GM18873 (cell line): ENCODE results near the gene LAMA2.

ENCODE experiments used
- ATAC-seq: cut with Tn5 transposase; IDR thresholded peaks from one replicate; pipeline ENCODE4 v1.9.1; 2021; ENCODE audit warnings: mild to moderate bottlenecking, moderate library complexity, moderate number of reproducible peaks; ENCODE audit not compliant: unreplicated experiment, low FRiP score

Gene LAMA2

DNA sequence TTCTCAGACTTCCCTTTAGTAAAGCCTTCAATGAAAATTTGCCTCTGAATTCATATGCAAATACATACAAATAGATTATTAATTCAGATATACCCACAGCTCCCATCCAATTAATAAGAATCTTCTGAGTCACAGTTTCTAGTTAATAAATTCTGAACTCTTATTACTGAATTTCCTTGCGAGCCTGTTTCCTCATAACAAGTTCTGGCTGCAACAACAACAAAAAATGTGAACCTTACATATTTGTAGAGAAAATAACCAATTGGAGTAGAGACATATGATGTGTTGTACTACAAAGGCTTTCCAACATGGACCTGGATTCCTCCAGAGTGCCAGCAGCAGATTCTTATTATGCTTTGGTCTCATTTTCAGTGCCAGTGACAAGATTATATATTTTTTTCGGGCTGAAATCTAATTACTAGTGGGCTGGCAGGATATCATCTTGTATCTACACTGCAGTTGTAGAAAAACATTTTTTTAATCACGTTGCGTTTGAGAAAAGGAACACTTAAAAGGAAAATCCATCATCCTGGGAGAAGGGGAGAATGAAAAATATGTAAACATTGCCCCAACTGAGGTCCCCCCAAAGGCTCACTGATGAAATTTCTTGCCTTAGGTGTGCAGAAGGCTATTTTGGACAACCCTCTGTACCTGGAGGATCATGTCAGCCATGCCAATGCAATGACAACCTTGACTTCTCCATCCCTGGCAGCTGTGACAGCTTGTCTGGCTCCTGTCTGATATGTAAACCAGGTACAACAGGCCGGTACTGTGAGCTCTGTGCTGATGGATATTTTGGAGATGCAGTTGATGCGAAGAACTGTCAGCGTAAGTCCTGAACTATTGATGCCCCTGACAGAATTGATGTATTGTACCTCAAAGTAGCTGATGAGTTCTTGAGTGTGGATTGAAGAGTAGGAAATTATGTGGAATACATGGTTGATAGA is 404.6 kb downstream of the LAMA2 start:
- ATAC-seq: no peak

DNA sequence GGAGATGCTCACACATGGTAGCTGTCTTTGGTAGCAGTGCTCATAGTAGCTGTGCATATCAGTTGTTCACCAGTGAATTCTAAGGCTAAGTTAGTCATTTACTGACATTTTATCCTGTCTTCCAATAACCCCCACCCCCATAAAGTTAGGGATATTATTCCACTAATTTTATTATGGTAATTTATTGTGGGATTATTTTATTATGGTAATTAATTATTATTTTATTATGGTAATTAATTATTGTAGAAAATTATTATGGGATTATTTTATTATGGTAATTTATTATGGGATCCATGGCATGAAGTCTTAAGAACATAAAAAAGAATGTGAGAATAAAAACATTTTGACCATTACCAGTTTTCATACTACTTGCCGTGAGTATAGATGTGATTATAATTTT is 406.5 kb downstream of the LAMA2 start:
- ATAC-seq: no peak

DNA sequence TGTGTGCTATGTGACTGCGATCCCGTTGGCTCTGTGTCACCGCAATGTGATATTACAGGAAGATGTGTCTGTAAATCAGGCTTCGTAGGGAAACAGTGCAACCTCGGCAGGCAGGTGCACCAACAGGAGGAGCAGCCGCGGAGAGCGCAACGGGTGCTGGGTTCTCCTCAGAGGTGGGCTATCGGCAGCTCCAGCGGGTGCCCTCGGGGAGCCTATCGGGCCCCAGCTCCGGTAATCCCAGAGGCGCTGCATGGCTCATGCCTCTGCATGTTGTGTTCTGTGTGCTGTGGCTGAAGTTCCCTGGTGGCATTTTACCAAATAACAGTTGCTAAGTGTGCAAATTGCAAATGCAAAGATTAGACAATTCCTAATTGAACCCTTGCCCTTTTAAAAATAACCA is 409.9 kb downstream of the LAMA2 start:
- no peak for ATAC-seq

DNA sequence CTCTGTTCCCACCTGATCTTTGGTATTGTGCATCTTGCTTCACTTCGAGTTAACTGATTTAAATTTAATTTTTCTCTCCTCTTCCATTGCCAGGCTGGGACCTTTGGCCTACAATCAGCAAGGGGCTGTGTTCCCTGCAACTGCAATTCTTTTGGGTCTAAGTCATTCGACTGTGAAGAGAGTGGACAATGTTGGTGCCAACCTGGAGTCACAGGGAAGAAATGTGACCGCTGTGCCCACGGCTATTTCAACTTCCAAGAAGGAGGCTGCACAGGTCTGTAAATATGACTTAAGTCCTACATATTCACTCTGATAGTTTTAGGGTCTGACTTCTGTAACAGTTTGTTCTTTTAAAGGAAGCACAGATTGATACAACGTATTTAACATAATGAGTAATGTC is 414.7 kb downstream of the LAMA2 start:
- no peak for ATAC-seq

DNA sequence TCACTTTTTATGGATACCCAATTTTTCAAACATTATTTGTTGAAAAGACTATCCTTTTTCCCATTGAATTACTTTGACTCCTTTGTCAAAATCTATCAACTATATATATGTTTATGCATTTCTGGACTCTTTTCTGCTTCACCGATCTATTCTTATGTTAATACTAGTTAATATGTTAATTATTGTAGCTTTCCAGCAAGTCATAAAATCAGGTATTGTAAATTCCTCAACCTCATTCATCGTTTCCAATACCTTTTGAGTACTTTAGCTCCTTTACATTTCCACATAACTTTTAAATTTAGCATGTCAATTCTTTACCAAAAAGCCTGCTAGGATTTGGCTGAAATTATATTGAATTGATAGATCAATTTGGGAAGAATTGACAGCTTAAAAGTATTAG is 419.7 kb downstream of the LAMA2 start:
- no peak for ATAC-seq

DNA sequence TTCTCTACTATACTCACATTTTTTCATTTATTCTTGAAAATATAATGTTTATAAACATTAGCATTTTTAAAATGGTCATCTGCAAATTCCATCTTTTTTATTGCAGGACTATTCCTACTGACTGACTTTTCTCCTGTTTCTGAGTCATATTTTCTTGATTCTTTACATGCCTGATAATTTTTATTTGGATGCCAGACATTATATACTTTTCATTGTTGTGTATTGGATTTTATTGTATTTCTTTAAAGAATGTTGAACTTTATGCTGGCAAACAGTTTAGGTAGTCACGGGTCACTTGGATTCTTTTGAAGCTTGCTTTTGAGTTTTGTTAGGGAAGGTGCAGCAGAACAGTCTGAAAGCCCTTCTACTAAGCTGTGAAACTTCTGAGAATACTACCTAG is 423.9 kb downstream of the LAMA2 start:
- ATAC-seq: no peak

DNA sequence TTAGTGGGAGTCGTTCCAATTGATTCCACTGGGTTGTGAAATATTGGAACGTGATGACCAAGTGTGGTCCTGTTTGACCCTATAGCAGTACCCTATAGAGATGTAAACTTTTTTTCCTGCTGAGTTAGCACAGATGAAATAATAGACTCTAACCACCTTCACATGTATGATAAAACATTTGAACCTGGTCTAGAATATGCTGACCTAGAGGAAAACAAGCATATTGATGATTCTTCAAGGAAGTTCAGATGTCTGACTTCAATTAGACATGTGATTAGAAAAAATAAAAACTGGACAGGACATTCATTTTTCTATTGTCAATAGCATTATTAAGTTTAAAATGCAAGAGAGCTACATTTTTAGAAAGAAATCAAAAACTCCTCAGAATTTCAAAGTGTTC is 424.9 kb downstream of the LAMA2 start:
- no peak for ATAC-seq

DNA sequence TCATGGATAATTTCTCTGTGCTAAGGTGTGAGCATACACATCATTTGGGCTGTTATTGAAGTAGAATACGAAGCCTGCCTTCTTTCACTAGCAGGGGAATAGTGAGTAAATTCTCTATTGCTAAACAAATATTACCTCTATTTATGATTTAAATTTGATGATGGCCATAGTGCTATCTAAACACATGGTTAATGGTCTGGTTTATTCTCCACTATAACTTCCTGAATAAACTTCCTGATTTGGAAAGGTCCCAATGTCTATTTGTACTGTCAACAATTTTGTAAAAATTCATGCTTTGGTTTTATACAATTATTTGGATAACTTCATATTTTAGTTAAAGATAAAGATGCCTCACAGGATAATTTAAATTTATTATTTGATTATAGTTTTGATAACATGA is 426.2 kb downstream of the LAMA2 start:
- ATAC-seq: no peak

DNA sequence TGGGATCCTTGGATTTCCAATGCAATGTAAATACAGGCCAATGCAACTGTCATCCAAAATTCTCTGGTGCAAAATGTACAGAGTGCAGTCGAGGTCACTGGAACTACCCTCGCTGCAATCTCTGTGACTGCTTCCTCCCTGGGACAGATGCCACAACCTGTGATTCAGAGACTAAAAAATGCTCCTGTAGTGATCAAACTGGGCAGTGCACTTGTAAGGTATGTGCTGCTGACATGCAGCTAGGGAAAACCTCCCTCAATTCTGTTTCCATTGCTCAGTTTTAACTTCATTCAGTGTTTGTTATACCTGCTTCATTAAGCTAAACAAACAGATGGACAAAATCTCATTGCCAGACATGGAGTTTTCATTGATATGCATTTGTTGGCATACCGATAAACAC is 429.9 kb downstream of the LAMA2 start:
- no peak for ATAC-seq

DNA sequence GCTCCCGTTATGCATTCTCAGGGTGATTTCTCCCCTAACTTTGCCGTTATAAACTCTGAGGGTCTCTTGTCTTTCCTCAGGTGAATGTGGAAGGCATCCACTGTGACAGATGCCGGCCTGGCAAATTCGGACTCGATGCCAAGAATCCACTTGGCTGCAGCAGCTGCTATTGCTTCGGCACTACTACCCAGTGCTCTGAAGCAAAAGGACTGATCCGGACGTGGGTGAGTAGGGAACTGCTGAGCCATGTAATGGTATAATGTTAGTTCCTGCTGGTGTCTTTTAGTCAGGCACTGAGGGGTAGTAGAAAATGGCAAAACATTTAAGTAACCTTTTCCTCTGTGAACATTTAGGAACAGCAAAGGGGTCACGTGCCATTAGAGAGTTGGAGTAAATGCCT is 431.6 kb downstream of the LAMA2 start:
- no peak for ATAC-seq

DNA sequence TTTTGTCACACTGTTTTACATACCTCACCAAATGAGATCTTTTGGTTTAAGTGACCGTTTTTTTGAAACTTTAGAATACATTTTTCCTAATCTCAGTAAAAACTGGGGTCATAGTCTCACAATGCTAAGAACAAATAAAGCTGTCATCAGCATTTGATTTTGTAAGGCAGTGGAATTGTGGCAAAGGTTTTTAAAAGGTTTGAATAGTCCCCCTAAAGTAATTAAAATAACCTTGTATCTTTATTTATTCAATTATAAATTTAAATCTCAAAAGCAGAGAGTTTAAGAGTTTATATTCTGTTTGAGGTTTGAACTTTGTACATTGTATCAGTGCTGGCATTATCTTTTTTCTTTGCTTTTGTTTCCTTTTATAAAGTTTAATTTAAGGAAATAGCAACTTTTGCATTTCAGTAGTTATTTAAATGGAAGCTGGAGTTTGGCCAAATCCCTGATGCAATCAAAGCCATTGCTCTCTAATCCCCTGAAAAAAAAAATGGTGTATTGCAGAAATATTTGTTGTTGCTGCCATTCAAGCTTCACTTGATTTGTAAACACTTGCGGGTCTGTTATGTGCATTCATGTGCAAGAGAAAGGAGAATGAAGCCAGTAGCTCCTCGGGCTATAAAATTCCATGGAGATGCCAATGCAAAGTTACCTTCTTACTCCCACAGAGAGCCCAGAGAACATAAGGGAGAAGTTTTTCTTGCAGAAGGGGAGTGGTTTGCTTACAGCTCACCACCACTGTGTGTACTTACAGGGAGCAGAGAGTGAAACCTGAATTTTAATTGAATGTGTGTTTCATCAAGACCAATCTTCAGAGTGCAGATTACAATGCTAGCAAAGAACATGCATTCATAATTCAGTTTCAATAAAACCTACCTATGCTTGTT is 435.2 kb downstream of the LAMA2 start:
- ATAC-seq: no peak

DNA sequence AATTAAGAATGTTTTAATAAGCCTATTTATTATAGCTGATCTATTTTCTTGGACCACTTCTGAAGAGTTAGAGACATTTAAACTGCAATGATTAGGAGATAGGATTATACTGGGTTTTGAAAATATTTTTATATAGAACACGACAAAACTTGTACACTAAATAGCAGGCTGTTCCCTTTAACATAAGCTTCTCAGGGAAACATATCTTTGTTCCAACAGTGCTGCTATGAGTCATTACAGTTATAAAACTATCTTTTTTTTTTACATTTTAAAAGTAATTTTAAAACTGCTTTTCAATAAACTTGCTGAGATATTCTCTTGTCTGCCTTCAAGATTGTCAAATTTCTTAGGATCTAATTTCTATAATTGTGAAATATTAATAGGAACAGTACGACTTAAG is 438.0 kb downstream of the LAMA2 start:
- ATAC-seq: no peak

DNA sequence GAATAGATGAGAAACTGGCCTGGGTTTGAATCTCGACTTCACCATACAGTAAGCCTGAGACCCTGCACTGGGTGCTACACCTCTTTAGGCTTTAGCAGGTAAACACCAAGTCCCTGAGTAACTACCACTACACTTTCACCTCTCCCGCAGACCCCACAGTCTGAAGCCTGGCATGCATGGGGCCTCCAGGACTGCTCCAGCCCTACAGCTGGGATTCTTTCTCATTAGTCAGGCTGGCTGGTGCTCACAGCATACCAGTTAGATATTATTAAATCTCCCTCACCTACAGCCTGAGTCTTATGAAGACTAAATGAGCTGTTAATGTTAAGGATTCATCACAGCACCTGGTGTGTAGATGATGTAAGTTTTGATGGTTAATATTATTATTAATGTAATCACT is 438.4 kb downstream of the LAMA2 start:
- ATAC-seq: no peak

DNA sequence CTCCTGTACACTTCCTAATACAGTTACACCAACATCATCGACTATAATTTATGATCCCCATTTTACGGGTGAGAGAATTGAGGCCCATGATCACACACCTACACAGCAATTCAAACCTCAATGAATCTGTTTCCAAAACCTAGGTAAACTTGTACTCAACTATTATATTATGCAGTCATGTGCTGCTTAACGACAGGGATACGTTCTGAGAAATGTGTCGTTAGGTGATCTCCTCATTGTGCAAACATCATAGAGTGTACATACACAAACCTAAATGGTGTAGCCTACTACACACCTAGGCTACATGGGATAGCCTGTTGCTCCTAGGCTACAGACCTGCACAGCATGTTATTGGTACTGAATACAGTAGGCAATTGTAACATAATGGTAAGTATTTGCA is 441.4 kb downstream of the LAMA2 start:
- no peak for ATAC-seq

DNA sequence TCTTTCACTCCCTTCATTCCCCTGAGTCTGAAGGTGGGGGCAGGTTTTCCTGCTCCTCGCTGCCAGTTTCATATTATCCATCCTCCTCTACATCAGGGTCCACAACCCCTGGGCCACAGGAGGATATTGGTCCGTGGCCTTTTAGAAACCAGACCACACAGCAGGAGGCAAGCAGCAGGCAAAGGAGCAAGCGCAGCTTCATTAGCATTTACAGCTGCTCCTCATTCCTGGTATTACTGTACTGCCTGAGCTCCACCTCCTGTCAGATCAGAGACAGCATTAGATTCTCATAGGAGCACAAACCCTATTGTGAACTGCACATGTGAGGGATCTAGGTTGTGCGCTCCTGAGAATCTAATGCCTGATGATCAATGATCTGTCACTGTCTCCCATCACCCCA is 446.7 kb downstream of the LAMA2 start:
- ATAC-seq: no peak

DNA sequence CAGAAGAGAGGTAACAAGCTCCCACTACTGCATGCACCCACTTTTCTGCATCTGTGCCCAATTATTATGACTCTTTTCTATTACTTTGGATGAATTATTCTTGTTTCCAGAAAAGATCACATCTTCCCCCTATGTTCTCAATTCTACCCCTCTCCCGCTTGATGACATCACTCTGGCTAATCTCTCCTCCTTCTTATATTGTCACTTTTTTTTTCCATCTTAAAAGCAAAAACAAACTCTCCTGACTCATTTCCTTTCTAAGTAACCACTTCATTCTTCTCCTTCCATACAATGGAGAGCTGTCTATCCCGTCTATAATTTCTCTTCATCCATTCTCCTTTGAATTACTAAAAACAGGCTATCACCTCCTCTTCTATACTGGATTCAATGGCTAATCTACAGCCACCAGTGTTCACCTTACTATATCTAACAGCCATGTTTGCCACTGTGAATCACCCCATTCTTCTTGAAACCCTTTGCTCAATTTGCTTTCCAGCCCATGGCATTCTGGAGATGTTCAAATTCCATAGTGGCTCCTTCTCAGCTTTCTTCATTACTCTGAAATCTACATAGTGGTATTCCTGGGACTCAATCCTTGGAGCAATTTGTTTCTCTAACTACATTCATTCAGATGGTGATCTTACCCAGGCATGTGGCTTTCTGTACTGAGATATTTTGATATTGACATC is 448.7 kb downstream of the LAMA2 start:
- no peak for ATAC-seq

DNA sequence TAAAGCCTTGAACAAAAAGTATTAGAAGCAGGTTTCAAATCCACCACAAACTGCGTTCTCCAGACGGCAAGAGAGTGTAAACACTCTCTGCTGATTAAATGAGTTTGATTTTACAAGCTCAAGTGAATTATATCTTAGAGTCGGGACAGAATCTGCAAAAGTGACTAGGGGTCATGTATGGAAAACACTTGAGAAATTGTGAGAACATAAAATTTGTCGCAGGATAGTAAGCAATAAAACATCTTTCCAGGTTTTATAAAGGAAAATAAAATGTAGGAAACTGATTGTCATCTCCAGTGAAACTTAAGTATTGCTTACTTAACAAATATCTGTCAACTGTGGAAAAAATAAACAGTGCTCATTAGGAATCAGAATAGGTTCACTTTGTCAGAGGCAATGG is 452.9 kb downstream of the LAMA2 start:
- ATAC-seq: no peak

DNA sequence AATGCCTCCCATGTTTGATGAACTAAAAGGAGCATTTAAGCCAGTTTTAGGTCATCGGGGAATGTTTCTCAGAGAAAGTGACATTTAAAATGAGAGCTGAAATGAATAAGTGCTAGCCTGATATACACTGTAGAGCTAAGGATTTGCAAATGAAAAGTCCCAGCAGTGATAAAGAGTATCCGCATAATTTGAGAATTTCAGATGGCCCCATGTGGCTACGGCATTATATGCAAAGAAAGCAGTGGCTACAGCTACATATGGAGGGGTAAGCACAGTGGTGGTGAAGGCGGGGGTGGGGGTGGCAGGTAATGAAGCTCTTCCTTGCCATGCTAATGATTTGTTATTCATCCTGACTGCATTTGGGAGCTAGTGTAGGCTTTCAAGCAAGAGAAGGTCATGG is 455.7 kb downstream of the LAMA2 start:
- no peak for ATAC-seq

DNA sequence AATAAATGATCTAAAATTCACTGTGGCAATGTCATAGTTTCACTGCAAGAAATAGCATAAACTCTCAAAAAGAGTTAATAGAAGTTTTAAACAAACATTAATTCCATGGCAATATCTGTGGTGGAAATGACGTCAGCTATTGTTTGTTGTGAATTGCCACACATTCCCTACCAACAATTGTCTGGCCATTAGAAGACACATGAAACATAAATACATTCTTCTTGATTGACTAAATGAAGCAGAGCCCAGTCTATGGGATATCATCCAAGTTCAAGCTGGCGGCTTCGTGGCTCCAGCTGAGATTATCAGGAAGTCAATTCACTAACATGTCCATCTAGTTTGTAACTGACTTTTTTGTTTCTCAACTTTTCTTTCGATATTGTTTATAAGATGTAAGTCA is 458.0 kb downstream of the LAMA2 start:
- ATAC-seq: no peak

DNA sequence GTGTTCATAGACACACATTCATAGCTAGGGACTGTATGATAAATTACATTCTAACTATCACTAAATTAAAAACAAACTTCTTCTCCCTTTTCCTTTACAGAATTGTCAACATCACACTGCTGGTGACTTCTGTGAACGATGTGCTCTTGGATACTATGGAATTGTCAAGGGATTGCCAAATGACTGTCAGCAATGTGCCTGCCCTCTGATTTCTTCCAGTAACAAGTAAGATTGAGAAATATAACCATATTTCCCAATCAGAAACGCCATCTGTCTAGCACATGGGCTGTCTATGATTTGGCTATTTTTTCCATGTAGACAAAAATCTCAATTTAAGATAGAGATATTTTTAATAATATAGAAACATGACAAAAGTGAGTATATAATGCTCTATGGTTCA is 459.3 kb downstream of the LAMA2 start:
- ATAC-seq: no peak

DNA sequence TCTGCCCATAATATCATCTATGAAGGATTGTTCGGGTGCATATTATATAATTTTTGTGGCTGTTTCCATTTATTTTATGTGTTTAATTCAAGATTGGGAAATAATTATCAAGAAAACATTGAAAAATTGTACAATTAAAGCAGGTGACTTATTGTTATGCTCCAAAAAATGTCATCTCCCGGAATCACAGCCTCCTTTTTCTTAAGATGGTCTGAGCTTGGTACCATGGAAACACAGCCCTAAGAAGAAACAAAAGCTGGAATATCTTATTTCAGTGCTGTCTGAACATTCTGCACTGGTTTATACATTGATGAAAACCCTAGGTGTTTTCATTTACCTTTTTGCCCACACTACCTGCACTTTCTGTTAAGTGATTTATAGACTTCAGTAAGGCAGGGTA is 459.9 kb downstream of the LAMA2 start:
- ATAC-seq: no peak
